ENCODE measurements around the gene TMA7.
"Not testable (repeated sequence)": the region's sequence is repeated elsewhere in the genome, so short reads cannot be mapped to it uniquely, and the experiment has no call there.

Gene TMA7

DNA sequence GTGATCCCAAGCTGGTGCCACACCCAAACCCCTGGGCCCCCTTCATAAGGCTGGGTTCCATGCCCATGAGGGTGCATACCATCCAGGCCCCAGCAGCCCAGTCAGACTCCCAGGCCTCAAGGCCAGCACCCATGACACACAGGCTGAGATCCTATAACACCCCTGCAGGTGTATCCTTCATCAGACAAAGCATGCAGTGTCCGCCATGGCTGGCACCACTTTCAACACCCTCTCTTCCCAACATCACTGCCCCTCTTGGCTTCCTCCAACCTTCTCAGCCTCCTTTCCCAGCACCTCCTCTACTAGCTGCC, 3.6 kb upstream of the TMA7 start:
- no peak for DNase-seq (ENCODE audit: low read depth)

DNA sequence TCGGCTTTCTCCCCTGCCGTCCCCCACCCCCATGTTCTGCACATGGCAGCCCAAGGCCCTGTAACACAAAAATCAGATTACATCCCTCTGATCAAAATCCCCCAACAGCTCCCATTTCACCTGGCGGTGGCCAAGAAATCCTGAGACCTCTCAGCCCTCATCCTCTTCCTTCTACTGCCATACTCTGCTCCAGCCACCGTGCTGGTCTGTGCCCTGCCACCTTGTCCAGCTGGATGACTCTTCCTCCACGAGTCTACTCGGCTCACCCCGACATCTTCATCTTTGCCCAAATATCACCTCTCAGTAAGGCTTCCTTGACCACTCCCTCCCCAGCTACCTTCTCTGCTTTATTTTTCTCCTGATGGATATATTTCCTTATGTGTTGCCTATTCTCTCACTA, 3.2 kb upstream of the TMA7 start:
- DNase-seq (ENCODE audit: low read depth), result no peak

DNA sequence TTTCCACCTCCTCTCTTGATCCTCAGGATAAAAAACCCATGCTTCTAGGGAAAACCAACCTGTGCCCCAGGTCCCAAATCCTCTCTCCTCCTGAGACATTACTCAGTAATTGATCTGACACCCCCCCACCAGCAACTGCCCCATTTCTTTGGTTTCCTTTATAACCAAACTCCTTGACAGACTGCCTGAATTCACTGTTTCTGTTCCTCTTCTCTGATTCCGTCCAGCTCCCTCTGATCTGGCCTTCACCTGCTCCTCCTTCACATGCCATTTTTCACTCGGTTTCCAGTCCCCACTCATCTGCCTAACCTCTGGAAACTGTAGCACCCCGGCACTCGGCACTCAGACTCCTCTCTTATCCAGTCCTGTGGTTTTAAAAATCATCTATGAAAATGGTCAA, 2.2 kb upstream of the TMA7 start:
- DNase-seq (ENCODE audit: low read depth), result no peak

- DNase-seq (ENCODE audit: low read depth), result no peak
Observed at GRCh38 chr3:48440590-48440958, 517 bp downstream of the TMA7 start.

GRCh38 chr3:48441940-48442339, 1.9 kb downstream of the TMA7 start:
- DNase-seq (ENCODE audit: low read depth), result no peak

- no peak for DNase-seq (ENCODE audit: low read depth)
Observed at GRCh38 chr3:48445277-48445882, 5.3 kb downstream of the TMA7 start.

- no peak for DNase-seq (ENCODE audit: low read depth)
Observed at GRCh38 chr3:48446043-48446424, 6.0 kb downstream of the TMA7 start.

- DNase-seq (ENCODE audit: low read depth), result peak; percentile 81
Observed at GRCh38 chr3:48446425-48447193, 6.6 kb downstream of the TMA7 start, which contains the start of gene ATRIP. Gene ATRIP (plus strand): TSS chr3:48446737. CDS start chr3:48446846, 109 bp downstream.

GRCh38 chr3:48451270-48451669, 11.2 kb downstream of the TMA7 start:
- DNase-seq (ENCODE audit: low read depth), result no peak

- no peak for DNase-seq (ENCODE audit: low read depth)
Observed at GRCh38 chr3:48456456-48456855, 16.4 kb downstream of the TMA7 start.

GRCh38 chr3:48459331-48459730, 19.3 kb downstream of the TMA7 start:
- no peak for DNase-seq (ENCODE audit: low read depth)

DNA sequence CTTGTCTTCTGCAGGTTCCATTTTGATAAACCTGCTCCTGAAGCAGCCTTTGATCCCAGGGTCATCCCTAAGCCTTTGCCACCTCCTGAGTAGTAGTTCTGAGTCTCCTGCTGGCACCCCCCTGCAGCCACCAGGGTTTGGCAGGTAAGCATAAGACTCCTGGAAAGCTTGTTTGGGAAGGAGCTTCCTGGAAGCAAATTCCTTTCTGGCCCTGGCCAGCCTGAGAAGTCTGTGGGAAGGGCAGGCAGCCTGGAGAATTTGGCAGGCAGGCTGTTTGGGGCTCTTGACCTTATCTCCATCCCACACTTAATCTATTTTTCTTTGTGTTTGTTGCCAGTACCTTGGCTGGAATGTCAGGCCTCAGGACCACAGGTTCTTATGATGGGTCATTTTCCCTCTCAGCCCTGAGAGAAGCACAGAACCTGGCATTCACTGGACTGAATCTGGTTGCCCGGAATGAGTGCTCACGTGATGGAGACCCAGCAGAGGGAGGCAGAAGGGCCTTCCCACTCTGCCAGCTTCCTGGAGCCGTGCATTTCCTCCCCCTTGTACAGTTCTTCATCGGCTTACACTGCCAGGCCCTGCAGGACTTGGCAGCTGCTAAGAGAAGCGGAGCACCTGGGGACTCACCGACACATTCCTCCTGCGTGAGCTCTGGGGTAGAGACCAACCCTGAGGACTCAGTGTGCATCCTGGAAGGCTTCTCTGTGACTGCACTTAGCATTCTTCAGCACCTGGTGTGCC, 19.9 kb downstream of the TMA7 start:
- DNase-seq (ENCODE audit: low read depth), result no peak

DNA sequence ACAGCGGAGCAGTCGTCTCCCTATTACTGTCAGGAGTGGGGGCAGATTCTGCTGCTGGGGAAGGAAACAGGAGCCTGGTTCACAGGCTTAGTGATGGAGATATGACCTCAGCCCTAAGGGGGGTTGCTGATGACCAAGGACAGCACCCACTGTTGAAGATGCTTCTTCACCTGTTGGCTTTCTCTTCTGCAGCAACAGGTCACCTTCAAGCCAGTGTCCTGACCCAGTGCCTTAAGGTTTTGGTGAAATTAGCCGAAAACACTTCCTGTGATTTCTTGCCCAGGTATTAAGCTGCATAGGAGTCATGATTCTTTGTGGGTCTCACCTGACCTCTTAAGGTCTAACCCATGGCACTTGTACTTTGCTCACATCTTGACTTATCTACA, 20.5 kb downstream of the TMA7 start:
- DNase-seq (ENCODE audit: low read depth), result no peak

DNA sequence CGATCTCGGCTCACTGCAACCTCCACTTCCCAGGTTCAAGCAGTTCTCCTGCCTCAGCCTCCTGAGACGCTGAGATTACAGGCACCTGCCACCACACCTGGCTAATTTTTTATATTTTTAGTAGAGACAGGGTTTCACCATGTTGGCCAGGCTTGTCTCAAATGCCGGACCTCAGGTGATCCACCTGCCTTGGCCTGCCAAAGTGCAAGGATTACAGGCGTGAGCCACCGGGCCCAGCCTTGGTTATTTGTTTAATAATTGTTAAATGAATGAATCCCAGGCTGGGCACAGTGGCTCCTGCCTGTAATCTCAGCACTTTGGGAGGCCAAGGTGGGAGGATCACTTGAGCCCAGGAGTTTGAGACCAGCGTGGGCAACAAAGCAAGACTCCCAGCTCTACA, 21.7 kb downstream of the TMA7 start:
- DNase-seq (ENCODE audit: low read depth), result not testable (repeated sequence)

GRCh38 chr3:48463703-48464102, 23.6 kb downstream of the TMA7 start:
- no peak for DNase-seq (ENCODE audit: low read depth)

DNA sequence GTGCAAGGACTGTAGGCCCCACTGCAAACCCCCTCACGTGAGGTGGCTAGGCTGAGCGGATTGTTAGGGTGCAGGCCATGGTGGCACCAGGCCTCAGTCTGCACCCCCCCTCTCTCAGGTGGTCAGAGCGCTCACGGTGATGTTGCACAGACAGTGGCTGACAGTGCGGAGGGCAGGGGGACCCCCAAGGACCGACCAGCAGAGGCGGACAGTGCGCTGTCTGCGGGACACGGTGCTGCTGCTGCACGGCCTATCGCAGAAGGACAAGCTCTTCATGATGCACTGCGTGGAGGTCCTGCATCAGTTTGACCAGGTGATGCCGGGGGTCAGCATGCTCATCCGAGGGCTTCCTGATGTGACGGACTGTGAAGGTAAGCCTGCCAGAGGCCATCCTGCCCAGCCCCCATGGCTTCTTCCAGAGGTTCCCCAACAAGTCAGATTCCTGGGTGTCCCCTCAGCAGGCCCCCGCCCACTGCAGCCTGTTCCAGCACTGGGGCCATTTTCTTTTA, 24.7 kb downstream of the TMA7 start:
- DNase-seq (ENCODE audit: low read depth), result no peak

DNA sequence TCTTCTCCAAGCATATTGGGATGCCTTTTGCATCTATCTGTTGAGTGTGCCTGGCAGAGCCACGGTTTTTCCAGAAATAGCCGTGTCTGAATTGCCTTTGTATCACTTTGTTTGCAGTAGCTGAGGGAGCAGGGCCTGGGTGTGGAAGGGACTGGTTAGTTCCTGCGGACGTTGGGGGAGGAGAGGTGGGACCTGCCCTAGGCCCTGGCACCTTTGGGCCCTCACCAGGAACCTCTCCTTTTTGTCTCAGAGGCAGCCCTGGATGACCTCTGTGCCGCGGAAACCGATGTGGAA, 25.1 kb downstream of the TMA7 start:
- no peak for DNase-seq (ENCODE audit: low read depth)

GRCh38 chr3:48465531-48466378, 25.7 kb downstream of the TMA7 start:
- DNase-seq (ENCODE audit: low read depth), result peak; percentile 58

DNA sequence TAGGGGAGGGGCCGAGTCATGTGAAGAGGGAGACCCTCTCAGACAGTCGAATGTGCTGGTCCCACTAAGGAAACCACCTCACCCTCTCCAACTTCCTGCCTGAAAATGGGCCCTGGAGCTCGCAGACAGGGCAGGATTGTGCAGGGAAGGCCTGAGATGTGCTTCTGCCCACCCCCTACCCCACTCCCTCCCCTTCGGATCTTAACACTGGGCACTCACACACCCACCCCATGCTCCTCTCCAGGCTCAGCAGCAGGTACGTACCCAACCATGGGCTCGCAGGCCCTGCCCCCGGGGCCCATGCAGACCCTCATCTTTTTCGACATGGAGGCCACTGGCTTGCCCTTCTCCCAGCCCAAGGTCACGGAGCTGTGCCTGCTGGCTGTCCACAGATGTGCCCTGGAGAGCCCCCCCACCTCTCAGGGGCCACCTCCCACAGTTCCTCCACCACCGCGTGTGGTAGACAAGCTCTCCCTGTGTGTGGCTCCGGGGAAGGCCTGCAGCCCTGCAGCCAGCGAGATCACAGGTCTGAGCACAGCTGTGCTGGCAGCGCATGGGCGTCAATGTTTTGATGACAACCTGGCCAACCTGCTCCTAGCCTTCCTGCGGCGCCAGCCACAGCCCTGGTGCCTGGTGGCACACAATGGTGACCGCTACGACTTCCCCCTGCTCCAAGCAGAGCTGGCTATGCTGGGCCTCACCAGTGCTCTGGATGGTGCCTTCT, 26.5 kb downstream of the TMA7 start:
- no peak for DNase-seq (ENCODE audit: low read depth)

- no peak for DNase-seq (ENCODE audit: low read depth)
Observed at GRCh38 chr3:48467110-48467454, 27.0 kb downstream of the TMA7 start.

- no peak for DNase-seq (ENCODE audit: low read depth)
Observed at GRCh38 chr3:48467473-48468267, 27.6 kb downstream of the TMA7 start.
